ENCODE data around the gene GNL3. TPM values are rescaled to one million over a fixed set of nuclear protein-coding genes. Genes with fewer than 3 reads are reported as not detected.

Gene GNL3
- 10 to 100 TPM; 19.1 to 54.5 (median 37.4) TPM for total RNA-seq

DNA sequence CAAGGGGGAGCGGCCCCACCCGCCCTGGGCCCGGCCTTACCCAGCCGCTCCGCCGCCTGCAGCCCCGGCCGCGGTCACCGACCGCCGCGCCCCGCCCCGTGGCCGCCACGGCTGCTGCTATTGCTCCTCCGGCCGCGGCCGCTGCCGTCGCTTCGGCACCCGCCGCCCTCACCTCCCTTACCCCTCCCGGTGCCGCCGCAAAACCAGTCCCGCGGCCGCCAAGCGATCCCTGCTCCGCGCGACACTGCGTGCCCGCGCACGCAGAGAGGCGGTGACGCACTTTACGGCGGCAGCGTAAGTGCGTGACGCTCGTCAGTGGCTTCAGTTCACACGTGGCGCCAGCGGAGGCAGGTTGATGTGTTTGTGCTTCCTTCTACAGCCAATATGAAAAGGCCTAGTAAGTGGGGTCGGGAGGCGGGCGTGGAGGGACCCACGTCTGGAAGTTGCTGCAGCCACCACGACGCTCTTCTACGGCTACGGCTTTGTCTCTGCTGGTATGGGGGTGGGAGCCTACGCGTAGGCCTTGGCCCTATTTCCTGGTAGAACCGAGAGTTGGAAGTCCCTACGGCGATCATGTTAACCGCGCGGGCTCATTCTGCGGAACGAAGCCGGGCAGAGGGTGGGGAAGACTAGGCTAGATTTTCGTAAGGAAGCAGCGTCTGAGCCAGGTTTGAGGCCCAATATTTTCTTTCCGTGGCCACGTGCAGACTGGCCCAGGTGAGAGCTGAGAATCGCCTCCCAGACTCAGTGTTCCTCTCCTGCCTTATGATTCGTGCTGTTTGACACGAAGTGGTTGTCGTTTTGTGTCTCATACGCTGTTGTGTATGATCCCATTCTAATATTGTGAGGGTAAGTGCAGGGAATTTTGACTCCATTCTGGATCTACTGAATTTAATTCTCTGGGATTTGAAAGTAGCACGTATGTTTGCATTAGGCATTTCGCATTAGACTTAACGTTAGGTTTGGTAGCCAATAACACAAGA is at the start of gene GNL3, which contains the start of gene PBRM1:
GNL3 (plus strand) TSS at position 324 of the 983 bp plus-strand sequence; CDS start at position 385, 61 bp downstream.
PBRM1 (minus strand) TSS at position 205 of the 983 bp plus-strand sequence.
- Histone ChIP-seq H3K4me3 (peak within 1 kb of the TSS; percentile 64 to 81 (median 72)), H3K36me3 (peaks cover 0 to 38% (median 17%) of the 10 kb centered on the region in 4 donors), H3K27me3 (no peaks in the 10 kb centered on the region), H3K4me1 (peaks cover 5 to 45% (median 33%) of the 10 kb centered on the region in 4 donors), H3K9me3 (no peaks in the 10 kb centered on the region), H3K27ac (peak within 1 kb of the TSS; percentile 95 to 99 (median 96))
- 0 to 1% methylated on average over 10 to 60 of the region's 82 CpGs for whole genome bisulfite sequencing, 2 donors (ENCODE audit: low coverage in 1 of 2)
- in situ Hi-C loops (cut with MboI; ENCODE audit: low pct_ligation_motif_present in 1 of 4, low pct_unique_long_range_greater_than_20kb in 1 of 4, low sequenced_read_pairs in 3 of 4) (no loop called here), intact Hi-C loops (cut with DNase I; ENCODE audit: low total_unique reads) (no loop called here)
- peak; percentile 92 to 96 (median 94) for TF ChIP-seq POLR2AphosphoS5 (IDR thresholded peaks at IDR 0.05)
- no peak for TF ChIP-seq EP300 (IDR thresholded peaks at IDR 0.05; ENCODE audit: low read depth)
- peak; percentile 73 for TF ChIP-seq POLR2A (IDR thresholded peaks at IDR 0.05)
- TF ChIP-seq, protein P1, sequence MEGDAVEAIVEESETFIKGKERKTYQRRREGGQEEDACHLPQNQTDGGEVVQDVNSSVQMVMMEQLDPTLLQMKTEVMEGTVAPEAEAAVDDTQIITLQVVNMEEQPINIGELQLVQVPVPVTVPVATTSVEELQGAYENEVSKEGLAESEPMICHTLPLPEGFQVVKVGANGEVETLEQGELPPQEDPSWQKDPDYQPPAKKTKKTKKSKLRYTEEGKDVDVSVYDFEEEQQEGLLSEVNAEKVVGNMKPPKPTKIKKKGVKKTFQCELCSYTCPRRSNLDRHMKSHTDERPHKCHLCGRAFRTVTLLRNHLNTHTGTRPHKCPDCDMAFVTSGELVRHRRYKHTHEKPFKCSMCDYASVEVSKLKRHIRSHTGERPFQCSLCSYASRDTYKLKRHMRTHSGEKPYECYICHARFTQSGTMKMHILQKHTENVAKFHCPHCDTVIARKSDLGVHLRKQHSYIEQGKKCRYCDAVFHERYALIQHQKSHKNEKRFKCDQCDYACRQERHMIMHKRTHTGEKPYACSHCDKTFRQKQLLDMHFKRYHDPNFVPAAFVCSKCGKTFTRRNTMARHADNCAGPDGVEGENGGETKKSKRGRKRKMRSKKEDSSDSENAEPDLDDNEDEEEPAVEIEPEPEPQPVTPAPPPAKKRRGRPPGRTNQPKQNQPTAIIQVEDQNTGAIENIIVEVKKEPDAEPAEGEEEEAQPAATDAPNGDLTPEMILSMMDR (IDR thresholded peaks at IDR 0.05) = no peak
- peak; percentile 95 for DNase-seq

DNA sequence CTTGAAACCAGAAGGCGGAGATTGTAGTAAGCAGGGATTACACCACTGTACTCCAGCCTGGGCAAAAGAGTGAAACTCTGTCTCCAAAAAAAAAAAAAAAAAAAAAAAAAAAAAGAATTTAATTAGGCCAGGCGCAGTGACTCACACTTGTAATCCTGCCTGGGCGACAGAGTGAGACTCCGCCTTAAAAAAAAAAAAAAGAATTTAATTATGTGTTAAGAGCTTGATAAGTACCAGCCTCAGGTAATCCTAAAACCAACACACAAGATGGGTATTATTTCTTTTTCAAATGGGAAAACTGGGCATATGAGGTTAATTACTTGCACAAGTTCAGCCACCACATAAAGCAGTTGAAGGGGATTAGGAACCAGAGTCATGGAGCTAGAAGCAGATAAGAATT is 49.2 kb upstream of the GNL3 start:
- Histone ChIP-seq H3K4me3 (no peak overlapping the region), H3K4me1 (no peaks in the 10 kb centered on the region), H3K27ac (no peak overlapping the region), H3K9me3 (no peaks in the 10 kb centered on the region), H3K36me3 (peaks cover 0 to 49% (median 26%) of the 10 kb centered on the region in 4 donors), H3K27me3 (no peaks in the 10 kb centered on the region)
- 45 to 59% methylated on average over 2 to 4 of the region's 4 CpGs for WGBS, 2 donors (ENCODE audit: low coverage in 1 of 2)
- DNase-seq = no peak
- in situ Hi-C loops (cut with MboI; ENCODE audit: low pct_ligation_motif_present in 1 of 4, low pct_unique_long_range_greater_than_20kb in 1 of 4, low sequenced_read_pairs in 3 of 4) (no loop called here), intact Hi-C loops (cut with DNase I; ENCODE audit: low total_unique reads) (no loop called here)
- TF ChIP-seq POLR2AphosphoS5 (IDR thresholded peaks at IDR 0.05) (no peak), POLR2A (IDR thresholded peaks at IDR 0.05) (no peak), EP300 (IDR thresholded peaks at IDR 0.05; ENCODE audit: low read depth) (no peak)
- TF ChIP-seq, protein P1 (IDR thresholded peaks at IDR 0.05) = no peak

GRCh38 chr3:52645549-52645948 is 40.3 kb upstream of the GNL3 start:
- no peak for DNase-seq
- Histone ChIP-seq H3K9me3 (no peaks in the 10 kb centered on the region), H3K4me3 (no peak overlapping the region), H3K36me3 (peaks cover 0 to 79% (median 38%) of the 10 kb centered on the region in 4 donors), H3K4me1 (no peaks in the 10 kb centered on the region), H3K27ac (no peak overlapping the region), H3K27me3 (no peaks in the 10 kb centered on the region)
- 93 to 98% methylated on average over 3 to 6 of the region's 6 CpGs for WGBS, 2 donors (ENCODE audit: low coverage in 1 of 2)
- in situ Hi-C loops (cut with MboI; ENCODE audit: low pct_ligation_motif_present in 1 of 4, low pct_unique_long_range_greater_than_20kb in 1 of 4, low sequenced_read_pairs in 3 of 4) = no loop called here
- TF ChIP-seq EP300 (IDR thresholded peaks at IDR 0.05; ENCODE audit: low read depth) (no peak), POLR2AphosphoS5 (IDR thresholded peaks at IDR 0.05) (no peak), POLR2A (IDR thresholded peaks at IDR 0.05) (no peak)
- TF ChIP-seq, protein P1 (IDR thresholded peaks at IDR 0.05) = no peak
- intact Hi-C loops (cut with DNase I; ENCODE audit: low total_unique reads) = no loop called here

DNA sequence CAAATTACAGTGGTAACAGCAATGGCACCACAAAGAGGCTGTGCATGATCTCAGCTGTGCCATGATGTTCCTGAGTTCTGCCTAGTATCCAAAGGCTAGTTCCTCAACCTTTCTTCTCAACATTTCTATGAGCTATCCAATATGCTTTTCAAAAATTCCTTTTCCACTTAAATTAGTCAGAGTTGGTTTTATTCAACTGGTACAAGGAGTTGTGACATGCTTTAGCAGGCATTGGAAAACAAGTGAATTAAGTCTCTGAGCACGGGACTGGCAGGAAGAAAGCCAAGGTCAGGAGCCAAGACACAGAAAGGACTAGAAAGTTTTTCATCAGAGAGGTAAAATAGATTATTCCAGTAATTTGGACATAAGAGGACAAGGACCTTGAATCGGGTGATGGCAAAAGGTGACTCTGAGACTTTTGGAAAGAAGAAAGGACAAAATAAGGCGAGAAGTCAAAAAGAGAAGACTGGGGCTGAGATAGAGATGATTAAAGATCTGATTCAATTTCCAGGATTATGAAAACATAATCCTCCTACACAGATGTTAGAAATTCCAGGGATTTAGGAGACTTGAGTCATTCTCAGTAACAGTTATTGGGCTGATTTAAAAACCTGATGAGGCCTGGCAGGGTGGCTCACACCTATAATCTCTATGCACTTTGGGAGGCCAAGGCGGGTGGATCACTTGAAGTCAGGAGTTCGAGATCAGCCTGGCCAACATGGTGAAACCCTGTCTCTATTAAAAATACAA is 36.2 kb upstream of the GNL3 start:
- Histone ChIP-seq H3K9me3 (no peaks in the 10 kb centered on the region), H3K4me1 (no peaks in the 10 kb centered on the region), H3K27me3 (no peaks in the 10 kb centered on the region), H3K27ac (no peak overlapping the region), H3K36me3 (peaks cover 0 to 67% (median 32%) of the 10 kb centered on the region in 4 donors), H3K4me3 (no peak overlapping the region)
- no peak for DNase-seq
- intact Hi-C loops (cut with DNase I; ENCODE audit: low total_unique reads) (no loop called here), in situ Hi-C loops (cut with MboI; ENCODE audit: low pct_ligation_motif_present in 1 of 4, low pct_unique_long_range_greater_than_20kb in 1 of 4, low sequenced_read_pairs in 3 of 4) (no loop called here)
- TF ChIP-seq EP300 (IDR thresholded peaks at IDR 0.05; ENCODE audit: low read depth) (no peak), POLR2AphosphoS5 (IDR thresholded peaks at IDR 0.05) (no peak), POLR2A (IDR thresholded peaks at IDR 0.05) (no peak)
- TF ChIP-seq, protein P1 (IDR thresholded peaks at IDR 0.05) = no peak
- 93 to 94% methylated on average over 3 to 5 of the region's 5 CpGs for WGBS, 2 donors (ENCODE audit: low coverage in 1 of 2)
